Mucosa of descending colon (tissue), 3 donors: Measurements from ENCODE around the gene XDH. TPM values are rescaled to one million over a fixed set of nuclear protein-coding genes. Genes with fewer than 3 reads are reported as not detected.

Experiments
- ATAC-seq: fragments of 200-7000 bp; cut with Tn5 transposase; one replicate; pipeline ENCODE4 v1.9.1; 2020; ENCODE audit warnings: mild to moderate bottlenecking, moderate library complexity
- DNase-seq, 3 donors: peaks; one replicate each; pipeline ENCODE4 v3.0.0-alpha.2; 2020
- H3K36me3 ChIP-seq: fragments of 200-600 bp; one replicate; pipeline ENCODE4 v1.8.0; 2021; ENCODE audit warnings: low read depth, mild to moderate bottlenecking
- H3K4me1 ChIP-seq: fragments of 200-600 bp; one replicate; pipeline ENCODE4 v1.8.0; 2021; ENCODE audit warnings: low read depth, mild to moderate bottlenecking
- H3K4me3 ChIP-seq: fragments of 200-600 bp; one replicate; pipeline ENCODE4 v1.8.0; 2021; ENCODE audit warnings: mild to moderate bottlenecking
- H3K9me3 ChIP-seq: fragments of 200-600 bp; one replicate; pipeline ENCODE4 v1.8.0; 2021; ENCODE audit warnings: mild to moderate bottlenecking
- intact Hi-C, 2 donors: fragments of 100-400 bp; cut with DNase I in 1 of 2; cut with micrococcal nuclease in 1 of 2; formaldehyde crosslinking; loops; one replicate each; pipeline versions ENCODE4 v1.11.0 to v1.11.1; 2022; cut with DNase I, micrococcal nuclease
- total RNA-seq, 3 donors: library from RNA; stranded (reverse); fragmentation: NEBNext Ultra II Directional in 2 of 3; extraction: Animal tissue kit (Norgen Biotek cat#: 25700) in 2 of 3; gene quantifications; one replicate each; pipeline versions ENCODE4 v1.2.1 to v1.2.4, GENCODE V29; 2021 to 2023
- TF ChIP-seq, protein P1 (sequence below): fragments of 200-600 bp; IDR thresholded peaks from one replicate; pipeline ENCODE4 v1.8.0; 2022; ENCODE audit warnings: antibody characterized with exemption, mild to moderate bottlenecking
- donor health status: DM: no; HTN: no; CAD: no; lungs with moderate emphysema.
- donor health status: DM: no; HTN: no; CAD: no.
- donor health status: DM: no; HTN: yes; CAD: no.

Gene XDH
- total RNA-seq, 3 donors from 2014 or later: 18.4 to 75.4 (median 40.7) TPM

DNA sequence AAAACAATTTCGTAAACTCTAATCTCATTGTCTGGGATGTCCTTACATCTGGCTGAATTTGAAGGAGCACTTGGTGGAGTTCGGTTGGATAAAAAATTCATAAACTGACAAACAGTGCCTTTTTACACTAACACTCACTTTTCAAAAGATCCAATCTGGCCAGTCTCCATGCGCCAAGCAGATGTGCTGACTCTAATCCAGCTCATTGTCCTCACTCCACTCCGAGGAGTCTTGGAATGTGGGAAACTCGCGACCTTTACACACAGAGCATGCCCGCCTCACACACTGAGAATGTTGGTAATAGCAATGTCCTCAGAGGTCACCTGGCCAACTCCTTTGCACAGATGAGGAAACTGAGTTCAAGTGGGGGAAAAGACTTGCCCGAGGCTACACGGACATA is 66.8 kb downstream of the XDH start:
- Histone ChIP-seq H3K9me3 (no peaks in the 10 kb centered on the region), H3K4me3 (no peak overlapping the region), H3K36me3 (no peaks in the 10 kb centered on the region), H3K4me1 (no peaks in the 10 kb centered on the region)
- intact Hi-C loops: no loop called here
- TF ChIP-seq, protein P1, sequence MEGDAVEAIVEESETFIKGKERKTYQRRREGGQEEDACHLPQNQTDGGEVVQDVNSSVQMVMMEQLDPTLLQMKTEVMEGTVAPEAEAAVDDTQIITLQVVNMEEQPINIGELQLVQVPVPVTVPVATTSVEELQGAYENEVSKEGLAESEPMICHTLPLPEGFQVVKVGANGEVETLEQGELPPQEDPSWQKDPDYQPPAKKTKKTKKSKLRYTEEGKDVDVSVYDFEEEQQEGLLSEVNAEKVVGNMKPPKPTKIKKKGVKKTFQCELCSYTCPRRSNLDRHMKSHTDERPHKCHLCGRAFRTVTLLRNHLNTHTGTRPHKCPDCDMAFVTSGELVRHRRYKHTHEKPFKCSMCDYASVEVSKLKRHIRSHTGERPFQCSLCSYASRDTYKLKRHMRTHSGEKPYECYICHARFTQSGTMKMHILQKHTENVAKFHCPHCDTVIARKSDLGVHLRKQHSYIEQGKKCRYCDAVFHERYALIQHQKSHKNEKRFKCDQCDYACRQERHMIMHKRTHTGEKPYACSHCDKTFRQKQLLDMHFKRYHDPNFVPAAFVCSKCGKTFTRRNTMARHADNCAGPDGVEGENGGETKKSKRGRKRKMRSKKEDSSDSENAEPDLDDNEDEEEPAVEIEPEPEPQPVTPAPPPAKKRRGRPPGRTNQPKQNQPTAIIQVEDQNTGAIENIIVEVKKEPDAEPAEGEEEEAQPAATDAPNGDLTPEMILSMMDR: no peak
- DNase-seq: no peak
- no peak for ATAC-seq

DNA sequence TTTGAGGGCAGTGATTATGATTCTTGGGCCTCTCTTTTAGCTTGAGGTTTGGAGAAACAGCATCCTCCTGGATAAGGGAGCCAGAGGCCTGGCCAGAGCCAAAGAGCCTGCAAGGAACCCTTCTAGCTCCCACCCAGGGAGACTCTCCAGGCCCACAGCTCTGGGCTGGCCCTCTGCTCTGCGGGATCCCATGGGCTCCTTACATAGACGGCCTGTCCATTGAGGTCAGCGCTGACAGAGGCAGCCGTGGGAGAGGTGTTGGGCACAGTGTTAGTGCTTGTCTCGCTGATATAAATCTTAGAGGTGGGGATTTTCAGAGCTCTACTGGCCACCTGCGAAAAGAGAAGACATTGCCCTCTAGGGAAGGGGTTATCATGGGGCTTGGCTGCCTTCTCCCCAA is 67.2 kb downstream of the XDH start:
- no peaks in the 10 kb centered on the region for H3K4me1 ChIP-seq
- no peaks in the 10 kb centered on the region for H3K9me3 ChIP-seq
- no peak for ATAC-seq
- DNase-seq: no peak
- no peak overlapping the region for H3K4me3 ChIP-seq
- no peaks in the 10 kb centered on the region for H3K36me3 ChIP-seq
- TF ChIP-seq, protein P1: no peak
- intact Hi-C loops: no loop called here

DNA sequence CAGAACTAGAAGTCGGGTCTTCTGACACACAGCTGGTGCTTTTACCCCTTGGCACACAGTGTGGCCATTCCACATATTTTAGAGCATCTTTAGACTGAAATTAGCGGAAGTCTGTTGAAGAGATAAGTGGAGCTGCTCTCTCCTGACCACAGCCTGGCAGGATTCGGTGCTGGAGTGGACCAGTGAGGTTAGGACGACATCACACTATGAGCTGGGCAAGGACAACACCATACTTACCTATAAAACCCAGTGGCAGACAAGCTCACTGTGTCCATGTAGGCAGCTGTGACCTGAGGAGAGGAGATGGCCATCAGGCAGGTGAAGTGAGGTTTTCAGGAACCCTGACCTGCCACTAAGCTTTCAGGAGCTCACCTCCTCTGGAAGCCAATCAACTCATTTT is 70.1 kb downstream of the XDH start:
- intact Hi-C loops: no loop called here
- TF ChIP-seq, protein P1: no peak
- Histone ChIP-seq H3K4me3 (no peak overlapping the region), H3K4me1 (no peaks in the 10 kb centered on the region), H3K9me3 (no peaks in the 10 kb centered on the region), H3K36me3 (no peaks in the 10 kb centered on the region)
- DNase-seq (no peak), ATAC-seq (no peak)

DNA sequence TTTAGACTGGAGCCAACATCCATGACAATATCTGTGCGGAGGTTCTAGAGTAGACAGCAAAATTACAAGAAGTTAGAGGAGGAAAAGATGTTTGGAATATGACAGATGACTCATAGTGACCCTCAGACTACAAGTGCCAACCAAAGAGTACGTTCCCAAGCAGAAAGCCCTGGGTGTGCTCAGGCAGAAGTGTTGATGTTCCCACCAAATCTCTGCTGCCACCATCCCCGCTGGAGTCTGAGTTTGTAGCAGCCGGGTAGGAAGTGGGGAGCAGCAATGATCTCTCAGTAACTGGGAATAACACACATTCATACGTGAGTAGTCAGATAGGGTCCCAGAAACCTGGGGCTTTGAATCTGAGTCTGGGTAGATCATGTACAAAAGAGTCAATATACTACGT is 73.2 kb downstream of the XDH start:
- ATAC-seq: no peak
- Histone ChIP-seq H3K36me3 (no peaks in the 10 kb centered on the region), H3K4me3 (no peak overlapping the region), H3K9me3 (no peaks in the 10 kb centered on the region), H3K4me1 (no peaks in the 10 kb centered on the region)
- DNase-seq: no peak
- TF ChIP-seq, protein P1: no peak
- intact Hi-C loops: no loop called here

GRCh38 chr2:31339696-31340095 is 74.8 kb downstream of the XDH start:
- TF ChIP-seq, protein P1: no peak
- H3K4me3 ChIP-seq: no peak overlapping the region
- no peaks in the 10 kb centered on the region for H3K9me3 ChIP-seq
- intact Hi-C loops: no loop called here
- ATAC-seq: no peak
- no peaks in the 10 kb centered on the region for H3K36me3 ChIP-seq
- no peak for DNase-seq
- no peaks in the 10 kb centered on the region for H3K4me1 ChIP-seq

GRCh38 chr2:31337860-31338259 is 76.7 kb downstream of the XDH start:
- H3K36me3 ChIP-seq: no peaks in the 10 kb centered on the region
- intact Hi-C loops: no loop called here
- ATAC-seq: no peak
- no peak for DNase-seq
- no peaks in the 10 kb centered on the region for H3K4me1 ChIP-seq
- H3K9me3 ChIP-seq: no peaks in the 10 kb centered on the region
- TF ChIP-seq, protein P1: no peak
- H3K4me3 ChIP-seq: no peak overlapping the region
